PFSK-1 (cell line): ENCODE measurements around the gene DNM1L.

Experiments used
- FOXP2 ChIP-seq: optimal IDR thresholded peaks from 2 replicates; pipeline ENCODE3; 2011; ENCODE audit warnings: borderline replicate concordance, control low read depth, inconsistent platforms; ENCODE audit not compliant: insufficient read depth; ENCODE audit errors: extremely low read length, extremely low read depth
- POLR2AphosphoS5 ChIP-seq: IDR thresholded peaks from 2 replicates; pipeline ENCODE4 v1.6.1; 2012; ENCODE audit warnings: low read depth, mild to moderate bottlenecking, control low read depth, low read length, moderate library complexity
- REST ChIP-seq, 2 experiments: IDR thresholded peaks; 2 replicates each; pipeline versions ENCODE4 v1.6.1 to v1.8.0; 2011 to 2012; ENCODE audit warnings: low read depth in 2 of 2, low read length in 2 of 2, control low read depth in 1 of 2, inconsistent platforms in 1 of 2, mild to moderate bottlenecking in 1 of 2, moderate library complexity in 1 of 2; ENCODE audit not compliant: insufficient read depth in 1 of 2
- SIN3A ChIP-seq: IDR thresholded peaks from 2 replicates; pipeline ENCODE4 v1.6.1; 2012; ENCODE audit warnings: mild to moderate bottlenecking, low read length, moderate library complexity, borderline replicate concordance; ENCODE audit not compliant: insufficient read depth
- TAF1 ChIP-seq: IDR thresholded peaks from 2 replicates; pipeline ENCODE4 v1.6.1; 2012; ENCODE audit warnings: low read length, control low read depth, borderline replicate concordance; ENCODE audit not compliant: insufficient read depth

DNM1L gene

GRCh38 chr12:32776258-32776657, 97.2 kb downstream of the DNM1L start:
- TF ChIP-seq POLR2AphosphoS5 = no peak
- no peak for TF ChIP-seq FOXP2
- no peak for TF ChIP-seq SIN3A
- TF ChIP-seq TAF1 = no peak
- no peak for TF ChIP-seq REST (IDR thresholded peaks at IDR 0.05; ENCODE audit: insufficient read depth in 1 of 2, low read depth in 2 of 2, low read length in 2 of 2)

- no peak for TF ChIP-seq POLR2AphosphoS5
- no peak for TF ChIP-seq FOXP2
- TF ChIP-seq REST (IDR thresholded peaks at IDR 0.05; ENCODE audit: insufficient read depth in 1 of 2, low read depth in 2 of 2, low read length in 2 of 2) = no peak
- TF ChIP-seq SIN3A = no peak
- no peak for TF ChIP-seq TAF1
These were observed 98.1 kb downstream of the DNM1L start for GRCh38 chr12:32777159-32777558.

GRCh38 chr12:32777691-32778175, 98.6 kb downstream of the DNM1L start:
- TF ChIP-seq POLR2AphosphoS5 (no peak), REST (IDR thresholded peaks at IDR 0.05; ENCODE audit: insufficient read depth in 1 of 2, low read depth in 2 of 2, low read length in 2 of 2) (no peak), TAF1 (no peak), FOXP2 (no peak), SIN3A (no peak)

DNA sequence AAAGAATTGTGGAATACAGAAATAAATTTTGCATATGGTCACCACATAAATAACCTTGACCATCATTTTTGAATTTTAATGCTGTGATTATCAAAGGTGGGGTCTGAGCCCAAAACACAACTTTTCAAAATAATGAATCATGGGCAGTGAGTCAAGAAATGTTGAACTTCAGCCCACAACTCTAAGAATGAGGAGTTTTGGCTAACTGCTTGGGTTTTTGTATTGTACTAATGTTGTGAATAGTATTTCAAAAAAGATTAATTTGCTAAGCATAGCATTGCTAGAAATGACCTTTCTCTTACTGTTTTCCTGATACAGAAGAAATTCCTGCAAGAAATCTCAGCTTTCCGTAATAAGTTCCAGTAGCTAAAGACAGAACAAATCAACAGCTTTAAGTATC, 101.0 kb downstream of the DNM1L start:
- TF ChIP-seq REST (IDR thresholded peaks at IDR 0.05; ENCODE audit: insufficient read depth in 1 of 2, low read depth in 2 of 2, low read length in 2 of 2) (no peak), TAF1 (no peak)

DNA sequence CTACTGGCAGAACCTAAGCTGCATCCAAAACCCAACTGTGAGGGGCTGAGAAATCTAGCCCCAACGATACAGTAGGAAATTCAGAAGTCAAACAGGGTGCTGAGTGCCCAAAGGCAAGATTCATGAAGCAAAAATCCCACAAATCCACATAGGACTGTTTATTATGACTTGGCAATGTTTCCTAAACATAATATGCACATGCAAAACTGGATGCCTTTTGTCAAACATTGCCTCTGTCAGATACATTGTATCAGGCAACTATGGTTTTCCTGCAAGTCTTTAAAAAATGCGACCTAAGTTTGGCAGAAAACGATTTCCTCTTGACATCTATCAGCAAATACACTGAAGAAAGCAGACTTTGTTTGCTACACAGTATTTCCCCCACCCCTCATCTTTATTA, 103.9 kb downstream of the DNM1L start:
- TF ChIP-seq SIN3A = no peak

DNA sequence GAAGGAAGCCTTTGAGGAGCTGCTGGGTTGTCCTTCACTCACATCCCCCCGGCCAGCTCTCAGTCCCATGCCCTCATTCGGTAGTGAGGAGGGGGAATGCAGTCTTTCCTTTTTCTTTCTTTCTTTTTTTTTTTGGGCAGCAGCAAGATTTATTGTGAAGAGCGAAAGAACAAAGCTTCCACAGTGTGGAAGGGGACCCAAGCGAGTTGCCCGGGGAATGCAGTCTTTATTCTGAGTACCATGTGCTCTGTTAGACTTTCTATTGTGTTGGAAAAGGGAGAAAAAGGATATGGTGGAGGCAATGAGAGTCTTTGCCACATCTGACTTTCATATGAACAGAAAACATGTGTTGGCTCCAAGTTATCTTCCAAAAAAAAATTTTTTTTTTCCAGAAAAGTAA, 106.5 kb downstream of the DNM1L start:
- TF ChIP-seq SIN3A (no peak), REST (IDR thresholded peaks at IDR 0.05; ENCODE audit: insufficient read depth in 1 of 2, low read depth in 2 of 2, low read length in 2 of 2) (no peak), FOXP2 (no peak), TAF1 (no peak), POLR2AphosphoS5 (no peak)
